Kidney glomerular epithelial cell (primary cell): ENCODE results near the gene SLC39A2.

ENCODE experiments used
- DNase-seq: peaks from one replicate; lab custom pipeline; 2025; lab: John Stamatoyannopoulos, UW

Gene SLC39A2

GRCh38 chr14:21047378-21047781 lies 48.3 kb downstream of the SLC39A2 start:
- DNase-seq: no peak

- no peak for DNase-seq
Observed at GRCh38 chr14:21048638-21049037, 49.5 kb downstream of the SLC39A2 start.

- no peak for DNase-seq
Observed at GRCh38 chr14:21049271-21049673, 50.2 kb downstream of the SLC39A2 start.

- DNase-seq: no peak
Observed at GRCh38 chr14:21050597-21050996, 51.5 kb downstream of the SLC39A2 start.
